IMR-90 (cell line): Measurements from ENCODE around the gene CATSPER4. TPM values are rescaled to one million over a fixed set of nuclear protein-coding genes. Genes with fewer than 3 reads are reported as not detected.

Experiments
- ATAC-seq: fragments of 200-7000 bp; cut with Tn5 transposase; 2 replicates; pipeline ENCODE4 v1.9.1; 2020; ENCODE audit warnings: low read depth, mild to moderate bottlenecking, moderate library complexity
- BruUV-seq: library from RNA; stranded (reverse); fragments of 400-500 nt; replicated peaks from 2 replicates; lab custom pipeline; 2021; lab: Mats Ljungman, UMichigan
- CTCF ChIA-PET: fragments of 300-600 bp; formaldehyde crosslinking; extraction: SDS; loops from one replicate; lab custom pipeline; 2021; ENCODE audit warnings: antibody characterized with exemption; lab: Yijun Ruan, JAX
- POLR2A ChIA-PET: fragments of 300-600 bp; sonication (Branson Sonifier 250); formaldehyde crosslinking; loops from one replicate; lab custom pipeline; 2022; ENCODE audit warnings: antibody characterized with exemption; ENCODE audit not compliant: unreplicated experiment; lab: Charles Lee
- DNase-seq: peaks from one replicate; pipeline ENCODE4 v3.0.0; 2013
- H2AFZ ChIP-seq: replicated peaks from 2 replicates; pipeline ENCODE3; 2013; ENCODE audit warnings: low read length, mild to moderate bottlenecking; ENCODE audit not compliant: poor library complexity
- H2AK5ac ChIP-seq: 2 replicates; pipeline ENCODE4 v1.6.1; 2013; ENCODE audit warnings: low read depth, low read length, inconsistent platforms
- H2AK9ac ChIP-seq: replicated peaks from 2 replicates; pipeline ENCODE3; 2013; ENCODE audit warnings: mild to moderate bottlenecking, low read depth, low read length, moderate library complexity; ENCODE audit not compliant: poor library complexity
- H2BK120ac ChIP-seq: 2 replicates; pipeline ENCODE4 v1.6.1; 2013; ENCODE audit warnings: low read depth, low read length, inconsistent platforms
- H2BK15ac ChIP-seq: 3 replicates; pipeline ENCODE4 v1.6.1; 2013; ENCODE audit warnings: low read depth, low read length, inconsistent platforms
- H2BK20ac ChIP-seq: 2 replicates; pipeline ENCODE4 v1.6.1; 2013; ENCODE audit warnings: low read depth, mild to moderate bottlenecking, inconsistent platforms, low read length, moderate library complexity
- H2BK5ac ChIP-seq: 2 replicates; pipeline ENCODE4 v1.6.1; 2013; ENCODE audit warnings: mild to moderate bottlenecking, low read depth, low read length, inconsistent platforms; ENCODE audit not compliant: poor library complexity, severe bottlenecking
- H3K14ac ChIP-seq: replicated peaks from 2 replicates; pipeline ENCODE4 v1.6.1; 2013; ENCODE audit warnings: low read depth, low read length, inconsistent platforms
- H3K18ac ChIP-seq: 2 replicates; pipeline ENCODE4 v1.6.1; 2013; ENCODE audit warnings: low read depth, low read length, control low read depth
- H3K23ac ChIP-seq: 2 replicates; pipeline ENCODE4 v1.6.1; 2013; ENCODE audit warnings: low read depth, low read length, inconsistent platforms
- H3K27ac ChIP-seq: 2 replicates; pipeline ENCODE4 v1.5.1; 2013; ENCODE audit warnings: mild to moderate bottlenecking, control low read depth, low read length; ENCODE audit not compliant: insufficient read depth
- H3K27me3 ChIP-seq: 2 replicates; pipeline ENCODE4 v1.6.1; 2013; ENCODE audit warnings: low read length; ENCODE audit not compliant: control insufficient read depth, insufficient read depth
- H3K36me3 ChIP-seq: 2 replicates; pipeline ENCODE4 v1.6.1; 2013; ENCODE audit warnings: low read length, mixed read lengths; ENCODE audit not compliant: control insufficient read depth, insufficient read depth
- H3K4ac ChIP-seq: 2 replicates; pipeline ENCODE4 v1.6.1; 2013; ENCODE audit warnings: low read depth, low read length, inconsistent platforms
- H3K4me1 ChIP-seq: 2 replicates; pipeline ENCODE4 v1.6.1; 2013; ENCODE audit warnings: low read length, mixed read lengths; ENCODE audit not compliant: control insufficient read depth, insufficient read depth
- H3K4me2 ChIP-seq: 2 replicates; pipeline ENCODE4 v1.6.1; 2013; ENCODE audit warnings: low read depth, mild to moderate bottlenecking, control low read depth, low read length, moderate library complexity
- H3K4me3 ChIP-seq: 2 replicates; pipeline ENCODE4 v1.5.1; 2013; ENCODE audit warnings: low read depth, mild to moderate bottlenecking, control low read depth, low read length, moderate library complexity; ENCODE audit not compliant: insufficient read depth
- H3K56ac ChIP-seq: 2 replicates; pipeline ENCODE4 v1.6.1; 2013; ENCODE audit warnings: low read length, inconsistent platforms; ENCODE audit not compliant: insufficient read depth; ENCODE audit errors: extremely low read depth
- H3K79me1 ChIP-seq, 2 experiments: 2 replicates each; pipeline ENCODE4 v1.6.1; 2013; ENCODE audit warnings: low read length in 2 of 2, inconsistent platforms in 1 of 2, low read depth in 1 of 2
- H3K9ac ChIP-seq: 2 replicates; pipeline ENCODE4 v1.6.1; 2013; ENCODE audit warnings: low read depth, low read length, control low read depth
- H3K9me1 ChIP-seq: 2 replicates; pipeline ENCODE4 v1.6.1; 2013; ENCODE audit warnings: low read length, inconsistent platforms; ENCODE audit not compliant: insufficient read depth
- H3K9me3 ChIP-seq: 2 replicates; pipeline ENCODE4 v1.6.1; 2013; ENCODE audit warnings: low read length; ENCODE audit not compliant: control insufficient read depth, insufficient read depth
- H4K20me1 ChIP-seq: 2 replicates; pipeline ENCODE4 v1.6.1; 2013; ENCODE audit warnings: low read length, inconsistent platforms; ENCODE audit not compliant: insufficient read depth
- H4K5ac ChIP-seq: 2 replicates; pipeline ENCODE4 v1.6.1; 2013; ENCODE audit warnings: mild to moderate bottlenecking, low read depth, low read length, control low read depth
- H4K8ac ChIP-seq, 2 experiments: 2 replicates each; pipeline ENCODE4 v1.6.1; 2013; ENCODE audit warnings: low read depth in 2 of 2, low read length in 2 of 2, control low read depth in 1 of 2, inconsistent platforms in 1 of 2
- H4K91ac ChIP-seq: 2 replicates; pipeline ENCODE4 v1.6.1; 2013; ENCODE audit warnings: low read depth, low read length, inconsistent platforms; ENCODE audit not compliant: insufficient read depth
- BHLHE40 ChIP-seq: fragments of 150-350 bp; IDR thresholded peaks from 2 replicates; pipeline ENCODE4 v1.6.1; 2016; ENCODE audit warnings: mild to moderate bottlenecking, low read depth, low read length
- CHD1 ChIP-seq: IDR thresholded peaks from 2 replicates; pipeline ENCODE4 v1.6.1; 2012; ENCODE audit warnings: low read depth, low read length, improper control_type of control experiment
- ELK1 ChIP-seq: fragments of 150-350 bp; IDR thresholded peaks from 2 replicates; pipeline ENCODE4 v1.6.1; 2016; ENCODE audit warnings: low read depth, mild to moderate bottlenecking, low read length, moderate library complexity, borderline replicate concordance
- MAFK ChIP-seq: IDR thresholded peaks from 2 replicates; pipeline ENCODE4 v1.6.1; 2012; ENCODE audit warnings: low read depth, low read length, improper control_type of control experiment
- MAZ ChIP-seq: IDR thresholded peaks from 2 replicates; pipeline ENCODE4 v1.6.1; 2012; ENCODE audit warnings: low read depth, mild to moderate bottlenecking, low read length, improper control_type of control experiment, moderate library complexity, borderline replicate concordance
- POLR2A ChIP-seq: IDR thresholded peaks from 2 replicates; pipeline ENCODE4 v1.6.1; 2012; ENCODE audit warnings: mild to moderate bottlenecking, low read depth, low read length
- RCOR1 ChIP-seq: IDR thresholded peaks from 2 replicates; pipeline ENCODE4 v1.6.1; 2012; ENCODE audit warnings: mild to moderate bottlenecking, low read length, improper control_type of control experiment; ENCODE audit not compliant: insufficient replicate concordance
- RFX5 ChIP-seq: IDR thresholded peaks from 2 replicates; pipeline ENCODE4 v1.8.0; 2012; ENCODE audit warnings: low read depth, mild to moderate bottlenecking, low read length, moderate library complexity
- SMC3 ChIP-seq: fragments of 150-350 bp; IDR thresholded peaks from 2 replicates; pipeline ENCODE4 v1.6.1; 2016; ENCODE audit warnings: low read depth, mild to moderate bottlenecking, antibody characterized with exemption, low read length, moderate library complexity
- USF2 ChIP-seq: fragments of 150-350 bp; IDR thresholded peaks from 2 replicates; pipeline ENCODE4 v1.6.1; 2017; ENCODE audit warnings: mild to moderate bottlenecking, antibody characterized with exemption, low read length, low read depth
- WGBS, 2 experiments: methylation state at CpG; one replicate each; pipeline versions ENCODE4 v1.1.5 to v1.1.7; 2013; ENCODE audit warnings: missing lambda C conversion rate in 2 of 2; ENCODE audit not compliant: insufficient read length in 1 of 2; ENCODE audit errors: extremely low coverage in 2 of 2; 5-methylcytosine and 5-hydroxymethylcytosine counted together
- dilution Hi-C: fragments of 300-500 bp; cut with HindIII; formaldehyde crosslinking; loops from one replicate; pipeline ENCODE4 v1.14.3; 2018; ENCODE audit warnings: low sequenced_read_pairs; ENCODE audit not compliant: unreplicated experiment
- in situ Hi-C: fragments of 300-500 bp; cut with MboI; formaldehyde crosslinking; loops from 3 replicates; pipeline ENCODE4 v1.14.3; 2019; ENCODE audit warnings: low sequenced_read_pairs, inconsistent platforms, mixed read lengths
- intact Hi-C: fragments of 100-400 bp; cut with micrococcal nuclease; formaldehyde crosslinking; loops from 2 replicates; pipeline ENCODE4 v1.10.0; 2022
- polyA plus RNA-seq, 3 experiments: library from polyadenylated mRNA; depleted of rRNA; stranded (reverse); fragments of >200 nt; gene quantifications; 2 replicates each; pipeline ENCODE4 v1.2.3, GENCODE V29; 2012; ENCODE audit warnings: low replicate concordance in 1 of 3
- total RNA-seq: library from RNA; depleted of rRNA; stranded (reverse); fragments of >200 nt; gene quantifications from 2 replicates; pipeline ENCODE4 v1.2.3, GENCODE V29; 2012
- TF ChIP-seq, protein P1 (sequence below): conservative IDR thresholded peaks from 2 replicates; pipeline ENCODE4 v1.5.1; 2012; ENCODE audit warnings: mild to moderate bottlenecking, low read depth, low read length, improper control_type of control experiment

The CATSPER4 gene
- total and polyA plus RNA-seq, 2 of the 4 experiments (the other 2 are of a cell fraction): not detected

GRCh38 chr1:26197813-26198212 lies 7.4 kb downstream of the CATSPER4 start:
- dilution Hi-C loops: no loop called here
- POLR2A ChIA-PET: no interaction called here

More at GRCh38 chr1:26197813-26198212, 7.4 kb downstream of the CATSPER4 start:
- Histone ChIP-seq H3K36me3 (no peaks in the 10 kb centered on the region), H3K79me1 (no peaks in the 10 kb centered on the region), H4K20me1 (no peaks in the 10 kb centered on the region), H3K4me1 (no peaks in the 10 kb centered on the region), H4K91ac (no peak overlapping the region), H2AK5ac (no peak overlapping the region), H3K14ac (no peak overlapping the region), H2AFZ (no peak overlapping the region), H3K4me2 (no peak overlapping the region), H3K4me3 (no peak overlapping the region), H3K4ac (no peak overlapping the region), H3K27ac (no peak overlapping the region), H2BK5ac (no peak overlapping the region), H3K56ac (no peak overlapping the region), H3K9ac (no peak overlapping the region), H4K8ac (no peak overlapping the region), H3K9me1 (no peaks in the 10 kb centered on the region), H2BK20ac (no peak overlapping the region), H2BK15ac (no peak overlapping the region), H3K18ac (no peak overlapping the region), H3K9me3 (no peaks in the 10 kb centered on the region), H4K5ac (no peak overlapping the region), H3K27me3 (peaks cover 45% of the 10 kb centered on the region), H3K23ac (no peak overlapping the region), H2BK120ac (no peak overlapping the region), H2AK9ac (no peak overlapping the region)
- in situ Hi-C loops: no loop called here
- no TSS peak for BruUV-seq
- WGBS, 2 experiments: no CpG with 5 or more reads among the region's 11 CpGs
- intact Hi-C loops: no loop called here
- TF ChIP-seq MAFK (no peak), RCOR1 (no peak), POLR2A (no peak), USF2 (no peak), SMC3 (no peak), MAZ (no peak), CHD1 (no peak), BHLHE40 (no peak), ELK1 (no peak), RFX5 (no peak)
- TF ChIP-seq, protein P1, sequence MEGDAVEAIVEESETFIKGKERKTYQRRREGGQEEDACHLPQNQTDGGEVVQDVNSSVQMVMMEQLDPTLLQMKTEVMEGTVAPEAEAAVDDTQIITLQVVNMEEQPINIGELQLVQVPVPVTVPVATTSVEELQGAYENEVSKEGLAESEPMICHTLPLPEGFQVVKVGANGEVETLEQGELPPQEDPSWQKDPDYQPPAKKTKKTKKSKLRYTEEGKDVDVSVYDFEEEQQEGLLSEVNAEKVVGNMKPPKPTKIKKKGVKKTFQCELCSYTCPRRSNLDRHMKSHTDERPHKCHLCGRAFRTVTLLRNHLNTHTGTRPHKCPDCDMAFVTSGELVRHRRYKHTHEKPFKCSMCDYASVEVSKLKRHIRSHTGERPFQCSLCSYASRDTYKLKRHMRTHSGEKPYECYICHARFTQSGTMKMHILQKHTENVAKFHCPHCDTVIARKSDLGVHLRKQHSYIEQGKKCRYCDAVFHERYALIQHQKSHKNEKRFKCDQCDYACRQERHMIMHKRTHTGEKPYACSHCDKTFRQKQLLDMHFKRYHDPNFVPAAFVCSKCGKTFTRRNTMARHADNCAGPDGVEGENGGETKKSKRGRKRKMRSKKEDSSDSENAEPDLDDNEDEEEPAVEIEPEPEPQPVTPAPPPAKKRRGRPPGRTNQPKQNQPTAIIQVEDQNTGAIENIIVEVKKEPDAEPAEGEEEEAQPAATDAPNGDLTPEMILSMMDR: no peak
- no peak for DNase-seq
- ATAC-seq: no peak
- CTCF ChIA-PET: no interaction called here
